SHP77 treated with DMSO at 0.1 percent for 48 hours (cell line): Measurements from ENCODE around the gene TMEM154.

Experiments
- DNase-seq: peaks from one replicate; lab custom pipeline; 2025; lab: John Stamatoyannopoulos, UW

TMEM154 gene

GRCh38 chr4:152693871-152694270, 14.1 kb upstream of the TMEM154 start:
- DNase-seq = no peak

DNA sequence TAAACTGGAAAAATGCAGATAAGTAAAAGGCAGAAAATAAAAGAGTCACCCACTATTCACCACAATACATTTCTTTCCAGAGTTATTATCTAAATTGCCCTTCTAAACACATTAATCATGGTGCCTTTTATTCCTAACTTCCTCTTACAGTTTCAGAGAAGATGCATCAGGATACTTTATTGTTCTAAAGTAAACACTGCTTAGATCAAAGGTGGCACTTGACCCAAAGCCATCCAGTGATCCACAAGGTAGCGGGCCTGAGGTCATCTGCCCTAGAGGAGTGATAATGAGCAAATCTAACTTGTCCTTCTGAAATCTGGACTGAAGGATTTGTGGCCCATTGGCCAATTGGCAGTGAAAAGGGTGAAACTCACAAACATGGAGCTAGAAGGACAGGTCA, 12.0 kb upstream of the TMEM154 start:
- no peak for DNase-seq

GRCh38 chr4:152690706-152691651, 11.2 kb upstream of the TMEM154 start:
- no peak for DNase-seq

- DNase-seq = no peak
Measured at GRCh38 chr4:152689615-152690501, 10.1 kb upstream of the TMEM154 start.

DNA sequence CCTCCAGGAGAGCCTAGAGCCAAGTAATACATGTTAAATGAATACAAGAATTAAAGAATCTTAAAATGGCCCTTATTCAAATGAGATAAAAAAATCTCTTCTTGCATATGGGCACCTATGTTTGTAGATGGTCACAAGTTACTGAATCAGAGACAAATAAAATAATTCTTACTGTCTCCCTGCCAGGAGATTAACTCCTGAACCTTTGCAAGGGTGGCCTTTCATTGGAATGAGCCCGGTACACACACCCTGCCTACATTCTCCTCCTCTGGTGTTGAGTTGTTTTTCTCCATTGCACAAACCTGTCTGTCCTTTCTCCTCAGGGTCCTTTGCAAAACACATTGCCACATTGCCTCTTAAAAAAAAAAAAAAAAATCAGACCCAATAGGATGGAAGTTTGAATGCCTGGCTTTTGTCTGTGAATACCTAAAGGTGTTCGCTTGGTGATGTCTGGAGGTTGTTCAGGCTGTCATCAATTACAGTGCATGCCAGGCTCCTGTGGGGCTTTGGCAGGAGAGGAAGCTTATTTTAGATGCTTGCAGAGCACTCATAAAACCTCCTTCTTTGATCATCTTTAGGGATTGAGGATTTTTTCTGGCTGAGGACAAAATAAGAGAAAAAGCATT, 8.3 kb upstream of the TMEM154 start:
- no peak for DNase-seq

DNA sequence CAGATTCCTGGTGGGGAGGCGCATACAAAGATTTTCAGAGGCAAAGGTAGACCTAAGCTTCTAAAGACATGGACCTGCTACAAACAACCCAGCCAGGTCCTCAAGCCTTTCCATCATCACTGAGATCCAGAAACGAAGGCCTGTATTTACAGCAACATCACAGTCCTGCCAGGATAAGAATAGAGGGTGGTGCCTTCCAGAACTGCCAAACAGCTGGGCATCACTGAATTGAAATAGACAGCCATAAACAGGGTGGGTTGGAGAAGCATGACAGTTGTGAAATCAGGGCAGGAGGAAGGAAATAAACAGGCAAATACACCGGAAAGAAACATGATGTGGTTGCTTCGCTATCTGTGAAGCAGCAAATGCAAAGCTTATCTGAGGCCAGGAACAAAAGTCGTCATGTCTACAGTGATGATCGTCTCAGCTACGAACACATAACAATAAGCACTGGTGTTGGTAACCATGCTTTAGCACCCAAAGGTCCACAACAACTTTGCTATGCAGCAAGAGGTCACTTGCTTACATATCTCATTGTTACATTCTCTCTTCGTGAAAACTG, 6.7 kb upstream of the TMEM154 start:
- DNase-seq = no peak

GRCh38 chr4:152684587-152684986, 4.8 kb upstream of the TMEM154 start:
- no peak for DNase-seq

GRCh38 chr4:152684007-152684406, 4.2 kb upstream of the TMEM154 start:
- DNase-seq = no peak

DNA sequence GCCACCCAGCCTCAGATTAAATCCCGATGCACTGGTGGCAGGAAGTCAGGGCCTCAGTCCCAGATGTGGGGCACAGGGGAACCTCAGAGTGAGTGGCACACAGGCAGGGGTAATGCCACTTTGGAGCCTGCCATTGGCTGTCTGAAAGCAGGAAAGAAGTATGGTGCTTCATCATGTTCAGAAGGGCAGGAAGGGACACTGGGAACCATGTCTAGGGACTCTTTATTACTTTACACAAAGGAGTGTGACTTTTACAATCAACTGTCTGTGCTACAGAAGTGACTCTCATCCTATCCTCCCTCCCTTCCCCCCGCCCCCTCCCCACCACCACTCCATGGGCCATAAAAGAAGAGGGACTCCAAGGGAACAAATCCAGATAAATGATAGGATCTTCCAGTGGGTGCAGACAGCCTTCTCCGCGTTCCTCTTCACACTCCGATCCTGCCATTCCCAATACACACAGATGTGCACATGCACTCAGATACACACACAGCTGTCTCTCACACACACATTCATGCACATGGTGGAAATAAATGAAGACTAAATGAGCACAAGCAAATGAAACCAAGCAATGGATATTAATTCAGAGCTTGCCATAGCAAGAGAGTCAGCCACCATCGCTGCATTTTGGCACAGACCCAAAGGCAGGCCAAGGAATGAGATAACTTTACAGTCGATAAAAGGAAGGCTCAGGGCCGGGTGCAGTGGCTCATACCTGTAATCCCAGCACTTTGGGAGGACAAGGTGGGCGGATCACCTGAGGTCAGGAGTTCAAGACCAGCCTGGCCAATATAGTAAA, 2.5 kb upstream of the TMEM154 start:
- DNase-seq = no peak

DNA sequence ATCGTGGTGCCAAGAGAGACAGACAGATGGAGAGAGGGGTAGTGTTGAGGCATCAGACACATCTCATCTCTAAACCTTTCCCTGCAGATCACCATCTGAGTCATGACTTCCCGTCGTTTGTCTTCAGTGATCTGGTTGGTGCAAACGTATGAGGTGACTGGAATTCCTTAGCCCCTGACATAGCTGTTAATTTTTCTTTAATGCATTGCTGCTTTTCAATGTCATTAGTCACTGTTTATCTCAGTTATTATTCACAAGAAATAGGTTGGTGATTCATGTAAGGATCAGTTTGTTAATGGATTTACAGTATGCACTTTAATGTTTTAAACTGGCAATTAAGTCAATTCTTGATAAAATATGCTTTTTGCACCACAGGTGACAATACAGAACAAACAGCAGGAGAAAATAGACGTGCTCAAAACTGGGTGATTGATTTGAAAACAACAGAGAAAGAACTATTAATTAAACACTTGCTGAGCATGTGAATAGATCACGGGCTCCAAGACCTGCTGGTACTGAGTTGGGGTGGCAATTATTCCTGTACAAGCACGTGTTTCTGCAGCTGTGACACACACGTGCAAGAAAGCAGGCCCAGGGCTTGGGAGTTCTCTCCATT, 1.3 kb upstream of the TMEM154 start:
- no peak for DNase-seq

- DNase-seq = no peak
Measured at GRCh38 chr4:152678841-152679240, 956 bp downstream of the TMEM154 start.

DNA sequence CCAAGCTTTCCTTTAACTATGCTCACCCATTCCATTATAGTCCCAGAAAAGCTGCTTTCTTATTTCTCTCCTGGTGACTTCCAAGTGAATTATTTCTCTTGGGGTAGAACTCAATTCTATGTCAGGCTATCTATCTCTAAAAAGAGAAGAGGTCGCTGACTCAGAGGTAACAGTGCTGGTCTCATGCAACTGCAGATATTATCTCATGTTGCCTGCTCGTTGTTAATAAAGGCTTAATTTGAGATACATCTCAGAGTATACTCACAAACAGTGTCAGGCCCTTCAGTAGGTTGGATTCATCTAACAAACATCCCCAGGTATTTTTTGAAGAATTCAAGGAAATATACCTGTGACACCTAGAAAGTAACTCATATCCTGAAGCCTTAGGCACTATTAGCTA, 2.7 kb downstream of the TMEM154 start:
- no peak for DNase-seq

GRCh38 chr4:152676052-152676854, 3.5 kb downstream of the TMEM154 start:
- no peak for DNase-seq

DNA sequence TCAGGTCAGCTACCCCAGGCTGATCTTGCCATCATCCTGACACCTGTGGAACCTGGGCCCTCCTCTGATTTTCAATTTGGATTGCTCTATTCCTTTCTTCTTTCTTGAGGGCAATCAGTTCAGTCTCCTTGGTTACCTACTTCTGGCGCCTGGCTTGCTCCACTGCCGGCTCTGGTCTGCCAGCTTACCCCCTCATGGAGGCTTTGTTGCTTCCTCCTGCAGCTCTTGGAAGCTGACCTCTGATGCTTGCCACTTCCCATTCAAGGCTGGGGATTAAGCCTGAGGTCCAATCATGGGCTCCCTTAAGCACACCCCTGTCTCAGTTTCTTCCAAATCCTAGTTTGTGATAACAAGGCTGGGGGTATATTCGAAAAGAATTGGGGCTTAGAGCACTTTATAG, 5.4 kb downstream of the TMEM154 start:
- no peak for DNase-seq

- DNase-seq = no peak
Measured at GRCh38 chr4:152673489-152673888, 6.3 kb downstream of the TMEM154 start.

- no peak for DNase-seq
Measured at GRCh38 chr4:152672206-152673092, 7.3 kb downstream of the TMEM154 start.

- DNase-seq = no peak
Measured at GRCh38 chr4:152668338-152668964, 11.3 kb downstream of the TMEM154 start.

- no peak for DNase-seq
Measured at GRCh38 chr4:152667781-152668180, 12.0 kb downstream of the TMEM154 start.
